8988T (cell line): ENCODE results near the gene COQ8B.

Experiments used
- DNase-seq: peaks from one replicate; pipeline ENCODE4 v3.0.0; 2011

COQ8B gene

GRCh38 chr19:40717325-40717879 lies 716 bp upstream of the COQ8B start:
- DNase-seq: no peak

- no peak for DNase-seq
Observed at GRCh38 chr19:40716031-40716481, 630 bp downstream of the COQ8B start.

- peak; percentile 73 for DNase-seq
Observed at GRCh38 chr19:40714441-40715299, 2.0 kb downstream of the COQ8B start.

- no peak for DNase-seq
Observed at GRCh38 chr19:40713939-40714338, 2.7 kb downstream of the COQ8B start.

DNA sequence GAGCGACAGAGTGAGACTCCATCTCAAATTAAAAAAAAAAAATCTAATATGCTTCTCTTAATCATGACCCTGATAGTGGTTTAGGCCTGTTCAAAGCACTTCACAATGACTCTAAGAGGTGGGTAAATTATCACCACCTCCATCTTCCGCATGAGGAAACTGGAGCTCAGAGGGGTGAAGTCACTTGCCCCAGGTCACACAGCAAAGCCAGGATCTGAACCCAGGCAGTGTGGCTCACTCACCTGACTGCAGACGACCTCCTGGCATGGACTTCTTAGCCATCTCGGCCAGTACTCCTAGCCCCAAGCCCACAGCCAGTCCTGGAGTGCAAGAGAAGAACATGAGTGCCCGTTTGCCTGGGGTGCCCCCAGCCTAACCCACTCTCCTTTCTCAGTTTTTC lies 6.9 kb downstream of the COQ8B start:
- DNase-seq: no peak

GRCh38 chr19:40707615-40708014 lies 9.1 kb downstream of the COQ8B start:
- no peak for DNase-seq

DNA sequence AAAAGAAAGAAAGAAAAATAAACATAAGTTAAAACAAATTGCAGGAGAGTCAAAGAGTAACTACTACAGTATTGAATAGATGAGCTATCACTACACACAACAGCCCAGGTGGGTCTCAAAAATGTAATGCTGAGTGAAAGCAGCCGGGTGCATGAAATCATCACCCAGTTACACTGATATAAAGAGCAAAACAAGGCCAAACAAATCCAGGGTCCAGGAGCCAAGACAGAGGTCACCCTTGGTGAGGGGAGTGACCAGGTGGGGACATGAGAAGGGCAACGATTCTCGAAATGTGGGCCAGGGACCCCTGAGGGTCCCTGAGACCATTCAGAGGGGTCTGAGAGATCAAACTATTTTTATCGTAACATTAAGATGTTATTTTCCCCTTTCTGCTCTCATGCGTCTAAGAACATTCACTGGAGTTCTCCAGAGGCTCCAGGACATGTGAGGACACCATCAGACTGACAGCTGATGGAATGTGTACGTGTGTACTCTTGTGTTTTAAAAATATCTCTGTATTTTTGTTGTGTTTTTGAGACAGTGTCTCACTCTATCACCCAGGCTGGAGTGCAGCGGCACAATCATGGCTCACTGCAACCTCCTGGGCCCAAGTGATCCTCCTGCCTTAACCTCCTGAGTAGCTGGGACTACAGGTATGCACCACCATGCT lies 10.6 kb downstream of the COQ8B start:
- no peak for DNase-seq

DNA sequence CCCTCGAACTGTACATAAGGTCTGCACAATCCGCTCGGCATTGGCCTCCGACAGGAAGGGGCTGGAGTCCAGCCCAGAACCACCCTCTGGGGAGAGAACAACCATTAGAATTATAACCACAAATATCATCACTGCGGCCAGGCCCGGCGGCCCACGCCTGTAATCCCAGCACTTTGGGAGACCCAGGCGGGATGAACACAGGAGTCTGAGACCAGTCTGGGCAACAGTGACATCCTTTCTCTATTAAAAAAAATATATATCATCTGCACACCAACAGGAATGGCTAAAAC lies 11.4 kb downstream of the COQ8B start:
- DNase-seq: no peak

DNA sequence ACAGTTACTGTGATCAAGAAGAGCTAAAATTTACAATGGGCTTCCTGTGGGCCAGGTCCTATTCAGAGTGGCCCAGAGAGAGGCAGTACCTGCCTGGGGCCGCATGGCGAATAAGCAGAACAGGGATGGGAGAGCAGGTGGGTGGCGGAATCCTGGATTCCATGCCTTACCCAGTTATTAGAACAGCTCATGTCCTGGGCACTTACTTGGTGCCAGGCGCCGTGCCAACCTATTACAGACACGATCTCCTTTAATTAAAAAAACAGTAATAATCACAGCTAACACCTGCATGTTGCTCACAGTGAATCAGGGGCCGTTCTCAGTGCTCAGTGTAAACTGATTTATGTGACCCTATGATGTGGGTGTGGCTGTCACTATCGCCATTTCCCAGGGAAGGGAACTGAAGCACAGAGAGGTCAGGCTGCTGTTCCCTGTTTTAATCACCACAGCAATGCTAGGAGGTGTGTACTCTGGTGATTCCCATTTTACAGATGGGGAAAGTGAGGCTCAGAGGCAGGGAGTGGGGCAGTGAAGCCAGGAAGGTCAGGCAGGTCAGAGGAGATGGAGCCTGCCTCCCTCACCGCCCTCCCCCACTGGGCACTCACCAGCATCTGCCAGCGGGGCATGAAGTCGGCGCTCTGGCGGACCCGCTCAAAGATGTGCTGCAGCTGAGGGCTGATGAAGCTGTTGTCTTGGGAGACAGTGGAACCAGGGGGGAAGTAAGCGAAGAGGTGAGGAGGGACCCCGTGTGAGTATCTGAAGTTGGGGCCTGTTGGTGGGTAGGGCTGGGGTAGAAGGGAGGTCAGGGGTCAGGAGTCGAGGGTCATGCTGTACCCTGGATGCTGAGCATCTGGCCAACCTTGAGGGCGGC lies 12.0 kb downstream of the COQ8B start:
- DNase-seq: no peak

- DNase-seq: no peak
Observed at GRCh38 chr19:40703029-40703755, 13.5 kb downstream of the COQ8B start.

DNA sequence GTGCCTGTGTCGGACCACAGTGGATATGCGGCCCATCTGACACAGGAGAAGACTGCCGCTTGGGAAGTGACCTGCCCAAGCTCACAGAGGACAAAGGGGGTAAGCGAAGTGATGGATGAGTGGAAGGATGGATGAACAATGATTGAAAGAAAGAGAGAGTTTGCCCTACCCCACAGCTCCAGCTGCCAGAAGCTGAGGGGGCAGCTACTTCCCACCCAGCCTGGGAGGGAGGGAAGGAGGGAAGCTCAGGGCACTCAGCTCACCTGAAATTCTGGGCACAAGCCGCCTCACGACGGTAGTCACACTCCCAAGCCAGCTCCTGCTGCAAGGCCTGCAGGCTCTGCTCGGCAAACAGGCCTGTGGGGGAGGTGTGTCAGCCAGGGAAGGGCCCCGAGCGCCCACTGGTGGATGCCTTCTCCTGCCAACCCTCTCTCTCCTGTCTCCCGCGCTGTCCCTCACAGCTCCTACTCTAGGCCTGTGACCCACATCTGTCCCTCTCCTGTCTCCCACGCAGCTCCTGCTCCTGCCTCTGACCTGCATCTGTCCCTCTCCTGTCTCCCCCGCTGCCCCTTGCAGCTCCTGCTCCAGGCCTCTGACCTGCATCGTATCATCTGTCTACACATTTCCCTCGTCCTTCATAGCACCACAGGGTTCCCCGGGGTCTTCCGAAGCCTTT lies 14.2 kb downstream of the COQ8B start:
- no peak for DNase-seq

- DNase-seq: no peak
Observed at GRCh38 chr19:40701758-40702157, 14.9 kb downstream of the COQ8B start.

GRCh38 chr19:40700083-40700482 lies 16.6 kb downstream of the COQ8B start:
- DNase-seq: no peak

GRCh38 chr19:40697007-40697406 lies 19.7 kb downstream of the COQ8B start:
- no peak for DNase-seq

- no peak for DNase-seq
Observed at GRCh38 chr19:40695881-40696280, 20.8 kb downstream of the COQ8B start.

DNA sequence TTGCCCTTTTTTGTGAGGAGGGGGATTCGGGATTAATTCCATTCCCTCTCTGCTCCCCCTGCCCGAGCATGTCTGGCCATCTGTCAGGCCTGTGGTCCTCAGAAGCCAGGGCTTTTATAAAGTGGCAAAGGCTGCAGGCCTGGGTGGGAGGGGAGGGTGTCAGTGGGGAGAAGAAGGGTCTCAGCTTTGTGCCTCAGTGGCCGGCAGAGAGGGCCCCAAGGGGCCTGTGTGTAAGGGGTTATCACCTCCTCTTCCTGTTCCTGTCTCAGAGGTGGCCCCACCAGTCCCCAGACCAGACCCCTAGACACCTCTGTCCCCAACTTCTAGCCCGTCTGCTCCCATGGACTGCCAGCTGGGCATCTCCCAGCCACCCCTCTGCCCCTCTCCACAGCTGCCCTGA lies 22.8 kb downstream of the COQ8B start:
- DNase-seq: no peak

DNA sequence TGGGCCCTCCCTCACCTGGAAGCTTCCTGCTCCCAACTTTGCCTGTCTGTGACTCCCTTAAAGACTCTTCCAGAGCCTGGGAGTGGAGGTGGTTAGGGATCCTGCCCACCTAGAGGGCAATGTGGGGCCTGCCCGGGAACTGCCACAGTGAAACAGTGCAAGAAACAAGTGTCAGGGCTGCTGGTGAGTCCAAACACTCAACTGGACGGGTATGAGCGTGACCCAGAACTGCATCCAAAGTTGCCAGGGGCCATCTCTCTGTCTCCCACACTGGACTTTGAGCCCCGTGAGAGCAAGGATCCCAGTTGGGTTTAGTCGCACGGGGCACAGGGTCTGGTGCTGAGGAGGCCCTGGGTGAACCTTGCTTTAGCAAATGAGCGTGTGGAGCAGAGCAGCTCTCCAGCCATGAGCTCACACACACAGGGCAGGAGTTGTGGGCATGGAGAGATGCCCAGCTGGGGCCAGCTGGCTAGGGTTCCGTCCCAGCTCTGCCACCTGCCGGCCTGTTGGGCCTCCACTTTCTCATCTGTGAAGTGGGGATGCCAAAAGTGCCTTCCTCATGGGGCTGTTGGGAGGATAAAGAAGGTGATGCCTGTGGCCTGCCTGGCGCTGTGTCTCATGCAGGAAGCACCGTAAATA lies 23.4 kb downstream of the COQ8B start:
- no peak for DNase-seq

DNA sequence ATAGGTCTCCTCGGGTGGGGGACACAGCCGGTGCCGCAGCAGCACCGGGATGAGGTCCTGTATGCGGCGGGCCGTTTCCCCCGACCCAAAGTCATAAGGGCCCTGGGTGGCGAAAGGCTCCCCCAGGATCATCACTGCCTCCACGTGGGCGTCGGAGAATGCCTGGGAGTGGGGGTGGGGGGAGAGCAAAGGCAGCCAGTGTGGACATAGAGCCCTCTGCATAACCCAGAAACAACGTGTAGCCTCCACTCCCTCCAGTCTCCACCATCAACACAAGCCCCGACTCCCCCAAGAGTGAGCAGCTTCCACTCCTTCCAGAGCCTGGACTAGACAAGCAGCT lies 24.5 kb downstream of the COQ8B start:
- DNase-seq: no peak

DNA sequence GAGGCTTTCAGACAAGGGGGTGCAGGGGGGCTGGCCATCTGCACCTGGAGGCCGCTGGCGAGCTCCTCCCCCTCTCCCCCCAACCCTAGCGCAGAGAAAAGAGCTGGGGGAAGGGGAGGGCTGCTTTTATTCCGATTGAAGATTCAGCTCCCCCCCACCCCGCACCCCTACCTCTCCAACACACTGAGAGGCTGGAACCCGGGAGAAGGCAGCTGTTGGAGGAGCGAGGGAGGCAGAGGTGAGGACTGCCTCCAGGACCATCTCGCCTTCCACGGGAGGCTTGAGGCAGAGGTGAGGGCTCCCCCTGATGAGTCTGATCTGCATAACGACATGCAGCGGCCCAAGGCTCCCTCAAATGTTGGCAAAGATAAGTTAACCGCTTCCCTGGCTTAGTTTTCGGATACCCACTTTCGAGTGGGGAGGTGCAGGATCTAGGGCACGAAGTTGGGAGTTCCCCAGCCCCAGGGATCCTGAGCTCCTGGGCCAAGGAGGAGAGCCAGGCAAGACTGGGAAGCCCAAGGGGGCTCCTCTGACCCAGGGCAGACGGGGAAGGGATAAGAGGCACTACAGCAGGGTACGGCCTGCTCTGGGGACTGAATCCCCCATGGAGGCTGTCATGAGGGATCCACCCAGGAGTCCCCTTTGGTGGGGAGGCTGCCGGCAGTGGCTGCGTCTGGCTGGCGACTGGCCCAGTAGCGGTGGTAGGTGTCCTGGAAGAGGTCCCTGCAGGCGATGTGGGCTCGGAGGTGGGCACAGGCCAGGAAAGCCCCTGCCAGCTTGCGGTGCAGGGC lies 25.1 kb downstream of the COQ8B start:
- no peak for DNase-seq

GRCh38 chr19:40690693-40691420 lies 25.8 kb downstream of the COQ8B start:
- peak; percentile 81 for DNase-seq
